Liver (tissue), 9 donors: Measurements from ENCODE around the gene TSPAN32. TPM values are rescaled to one million over a fixed set of nuclear protein-coding genes. Genes with fewer than 3 reads are reported as not detected.

ENCODE experiments used
- DNase-seq: peaks from one replicate; pipeline ENCODE4 v3.0.0-alpha.2; 2017; ENCODE audit warnings: low spot score
- H3K27ac ChIP-seq, 2 donors: one replicate each; pipeline ENCODE4 v1.7.0; 2013; ENCODE audit warnings: inconsistent platforms in 2 of 2, low read length in 2 of 2, control low read depth in 1 of 2, low read depth in 1 of 2, mild to moderate bottlenecking in 1 of 2
- H3K27me3 ChIP-seq, 4 donors: one replicate each; pipeline versions ENCODE4 v1.6.1 to v1.7.0; 2013; ENCODE audit warnings: low read length in 3 of 4, inconsistent platforms in 1 of 4, mild to moderate bottlenecking in 1 of 4, moderate library complexity in 1 of 4; ENCODE audit not compliant: control insufficient read depth in 4 of 4, insufficient read depth in 4 of 4
- H3K36me3 ChIP-seq, 4 donors: one replicate each; pipeline versions ENCODE4 v1.6.1 to v1.7.0; 2013; ENCODE audit warnings: low read length in 3 of 4, mild to moderate bottlenecking in 3 of 4, low read depth in 1 of 4, moderate library complexity in 1 of 4; ENCODE audit not compliant: control insufficient read depth in 4 of 4, insufficient read depth in 3 of 4
- H3K4me1 ChIP-seq, 4 donors: one replicate each; pipeline versions ENCODE4 v1.6.1 to v1.7.0; 2013; ENCODE audit warnings: low read length in 3 of 4, mild to moderate bottlenecking in 3 of 4, moderate library complexity in 1 of 4; ENCODE audit not compliant: control insufficient read depth in 4 of 4, insufficient read depth in 4 of 4
- H3K4me3 ChIP-seq, 3 donors: one replicate each; pipeline versions ENCODE4 v1.6.1 to v1.7.0; 2013; ENCODE audit warnings: low read length in 3 of 3, control low read depth in 1 of 3, low read depth in 1 of 3, mild to moderate bottlenecking in 1 of 3
- H3K9ac ChIP-seq, 2 donors: one replicate each; pipeline ENCODE4 v1.7.0; 2013; ENCODE audit warnings: low read length in 2 of 2, mild to moderate bottlenecking in 2 of 2, moderate library complexity in 2 of 2, control low read depth in 1 of 2, low read depth in 1 of 2
- H3K9me3 ChIP-seq, 4 donors: one replicate each; pipeline versions ENCODE4 v1.6.1 to v1.7.0; 2013; ENCODE audit warnings: low read length in 3 of 4; ENCODE audit not compliant: control insufficient read depth in 4 of 4
- ATF3 ChIP-seq: IDR thresholded peaks from 2 replicates; pipeline ENCODE4 v1.6.1; 2016; ENCODE audit warnings: antibody characterized with exemption
- CTCF ChIP-seq: fragments of 150-350 bp; IDR thresholded peaks from 2 replicates; pipeline ENCODE4 v1.5.1; 2017; ENCODE audit warnings: improper control_type of control experiment, low read depth, low read length; ENCODE audit not compliant: missing input control
- EGR1 ChIP-seq, 2 donors: IDR thresholded peaks; 2 replicates each; pipeline ENCODE4 v1.6.1; 2016 to 2018; ENCODE audit warnings: antibody characterized with exemption in 2 of 2, low read depth in 2 of 2
- FOXA1 ChIP-seq: IDR thresholded peaks from 2 replicates; pipeline ENCODE4 v1.6.1; 2016; ENCODE audit warnings: antibody characterized with exemption
- FOXA2 ChIP-seq: IDR thresholded peaks from 2 replicates; pipeline ENCODE4 v1.6.1; 2016; ENCODE audit warnings: antibody characterized with exemption
- GABPA ChIP-seq, 2 donors: IDR thresholded peaks in 1 of 2; conservative IDR thresholded peaks in 1 of 2; 2 replicates each; pipeline ENCODE4 v1.6.1; 2016; ENCODE audit warnings: antibody characterized with exemption in 2 of 2, mild to moderate bottlenecking in 1 of 2, moderate library complexity in 1 of 2
- HNF4A ChIP-seq, 2 donors: conservative IDR thresholded peaks; 2 replicates each; pipeline ENCODE4 v1.6.1; 2016; ENCODE audit warnings: antibody characterized with exemption in 2 of 2, mild to moderate bottlenecking in 2 of 2
- HNF4G ChIP-seq: IDR thresholded peaks from 2 replicates; pipeline ENCODE4 v1.6.1; 2016; ENCODE audit warnings: antibody characterized with exemption
- JUND ChIP-seq, 2 donors: IDR thresholded peaks; 2 replicates each; pipeline ENCODE4 v1.6.1; 2016; ENCODE audit warnings: antibody characterized with exemption in 2 of 2
- MAX ChIP-seq: IDR thresholded peaks from 2 replicates; pipeline ENCODE4 v1.6.1; 2016; ENCODE audit warnings: antibody characterized with exemption
- NR2F2 ChIP-seq: IDR thresholded peaks from 2 replicates; pipeline ENCODE4 v1.6.1; 2016; ENCODE audit warnings: antibody characterized with exemption
- RAD21 ChIP-seq, 2 donors: IDR thresholded peaks; 2 replicates each; pipeline ENCODE4 v1.6.1; 2016; ENCODE audit warnings: antibody characterized with exemption in 2 of 2, mild to moderate bottlenecking in 2 of 2
- REST ChIP-seq: IDR thresholded peaks from 2 replicates; pipeline ENCODE4 v1.6.1; 2016; ENCODE audit warnings: antibody characterized with exemption, mild to moderate bottlenecking
- RXRA ChIP-seq, 2 donors: IDR thresholded peaks; 2 replicates each; pipeline ENCODE4 v1.6.1; 2017 to 2018; ENCODE audit warnings: antibody characterized with exemption in 2 of 2, mild to moderate bottlenecking in 1 of 2
- SP1 ChIP-seq: IDR thresholded peaks from 2 replicates; pipeline ENCODE4 v1.6.1; 2018; ENCODE audit warnings: antibody characterized with exemption, mild to moderate bottlenecking
- TAF1 ChIP-seq: conservative IDR thresholded peaks from 2 replicates; pipeline ENCODE4 v1.6.1; 2016; ENCODE audit warnings: antibody characterized with exemption, mild to moderate bottlenecking
- YY1 ChIP-seq: IDR thresholded peaks from 2 replicates; pipeline ENCODE4 v1.6.1; 2016; ENCODE audit warnings: antibody characterized with exemption, mild to moderate bottlenecking
- ZBTB33 ChIP-seq: IDR thresholded peaks from 2 replicates; pipeline ENCODE4 v1.6.1; 2016; ENCODE audit warnings: antibody characterized with exemption
- whole genome bisulfite sequencing: extraction: QIAGEN DNeasy Blood & Tissue Kit; methylation state at CpG from one replicate; pipeline ENCODE4 v1.1.7; 2013; 5-methylcytosine and 5-hydroxymethylcytosine counted together
- polyA plus RNA-seq, 2 donors: library from polyadenylated mRNA; stranded (reverse) in 1 of 2; unstranded in 1 of 2; fragments of 200-250 nt in 1 of 2; fragments of >200 nt in 1 of 2; fragmentation: Nextera tagmentation in 1 of 2; extraction: Ambion mirVana in 1 of 2; gene quantifications; one replicate each; pipeline versions ENCODE4 v1.2.1 to v1.2.3, GENCODE V29; 2013 to 2015
- total RNA-seq, 2 donors: library from RNA; depleted of rRNA; stranded (reverse); fragments of >200 nt; gene quantifications; one replicate each; pipeline ENCODE4 v1.2.3, GENCODE V29; 2014
- donor health status: healthy.
- donor health status: healthy.
- donor health status: healthy.
- donor health status: healthy.
- donor health status: healthy.

The TSPAN32 gene
- total and polyA plus RNA-seq, 4 donors, result 0.25 to 71.4 (median 0.45) TPM

- 95% methylated on average over 11 of the region's 11 CpGs for WGBS
- Histone ChIP-seq H3K27ac (no peak overlapping the region), H3K36me3 (no peaks in the 10 kb centered on the region), H3K4me1 (peaks cover 2 to 23% (median 15%) of the 10 kb centered on the region in 4 donors), H3K4me3 (no peak overlapping the region), H3K27me3 (no peaks in the 10 kb centered on the region), H3K9ac (no peak overlapping the region), H3K9me3 (peaks cover 0 to 6% (median 0%) of the 10 kb centered on the region in 4 donors)
- TF ChIP-seq GABPA (IDR thresholded peaks at IDR 0.05 in 1 of 2, conservative IDR thresholded peaks at IDR 0.05 in 1 of 2) (no peak), HNF4G (no peak), CTCF (no peak), MAX (no peak), REST (no peak), ZBTB33 (no peak), FOXA1 (no peak), ATF3 (no peak), FOXA2 (no peak), RAD21 (IDR thresholded peaks at IDR 0.05) (no peak), TAF1 (no peak), JUND (IDR thresholded peaks at IDR 0.05) (no peak), YY1 (no peak), EGR1 (IDR thresholded peaks at IDR 0.05; ENCODE audit: low read depth in 2 of 2) (no peak), HNF4A (conservative IDR thresholded peaks at IDR 0.05) (no peak), SP1 (no peak), NR2F2 (no peak), RXRA (IDR thresholded peaks at IDR 0.05) (no peak)
- DNase-seq, result no peak
Measured at GRCh38 chr11:2327032-2327431, 25.2 kb downstream of the TSPAN32 start.
